GM12874 (cell line): ENCODE measurements around the gene KCTD13.

Experiments used
- TF ChIP-seq, protein P1 (sequence below): IDR thresholded peaks from 2 replicates; pipeline ENCODE4 v1.5.1; 2011; ENCODE audit warnings: low read depth, mild to moderate bottlenecking, control low read depth, low read length, moderate library complexity; ENCODE audit not compliant: insufficient read depth

KCTD13 gene

GRCh38 chr16:29900888-29901606, 25.0 kb downstream of the KCTD13 start:
- TF ChIP-seq, protein P1, sequence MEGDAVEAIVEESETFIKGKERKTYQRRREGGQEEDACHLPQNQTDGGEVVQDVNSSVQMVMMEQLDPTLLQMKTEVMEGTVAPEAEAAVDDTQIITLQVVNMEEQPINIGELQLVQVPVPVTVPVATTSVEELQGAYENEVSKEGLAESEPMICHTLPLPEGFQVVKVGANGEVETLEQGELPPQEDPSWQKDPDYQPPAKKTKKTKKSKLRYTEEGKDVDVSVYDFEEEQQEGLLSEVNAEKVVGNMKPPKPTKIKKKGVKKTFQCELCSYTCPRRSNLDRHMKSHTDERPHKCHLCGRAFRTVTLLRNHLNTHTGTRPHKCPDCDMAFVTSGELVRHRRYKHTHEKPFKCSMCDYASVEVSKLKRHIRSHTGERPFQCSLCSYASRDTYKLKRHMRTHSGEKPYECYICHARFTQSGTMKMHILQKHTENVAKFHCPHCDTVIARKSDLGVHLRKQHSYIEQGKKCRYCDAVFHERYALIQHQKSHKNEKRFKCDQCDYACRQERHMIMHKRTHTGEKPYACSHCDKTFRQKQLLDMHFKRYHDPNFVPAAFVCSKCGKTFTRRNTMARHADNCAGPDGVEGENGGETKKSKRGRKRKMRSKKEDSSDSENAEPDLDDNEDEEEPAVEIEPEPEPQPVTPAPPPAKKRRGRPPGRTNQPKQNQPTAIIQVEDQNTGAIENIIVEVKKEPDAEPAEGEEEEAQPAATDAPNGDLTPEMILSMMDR: no peak

DNA sequence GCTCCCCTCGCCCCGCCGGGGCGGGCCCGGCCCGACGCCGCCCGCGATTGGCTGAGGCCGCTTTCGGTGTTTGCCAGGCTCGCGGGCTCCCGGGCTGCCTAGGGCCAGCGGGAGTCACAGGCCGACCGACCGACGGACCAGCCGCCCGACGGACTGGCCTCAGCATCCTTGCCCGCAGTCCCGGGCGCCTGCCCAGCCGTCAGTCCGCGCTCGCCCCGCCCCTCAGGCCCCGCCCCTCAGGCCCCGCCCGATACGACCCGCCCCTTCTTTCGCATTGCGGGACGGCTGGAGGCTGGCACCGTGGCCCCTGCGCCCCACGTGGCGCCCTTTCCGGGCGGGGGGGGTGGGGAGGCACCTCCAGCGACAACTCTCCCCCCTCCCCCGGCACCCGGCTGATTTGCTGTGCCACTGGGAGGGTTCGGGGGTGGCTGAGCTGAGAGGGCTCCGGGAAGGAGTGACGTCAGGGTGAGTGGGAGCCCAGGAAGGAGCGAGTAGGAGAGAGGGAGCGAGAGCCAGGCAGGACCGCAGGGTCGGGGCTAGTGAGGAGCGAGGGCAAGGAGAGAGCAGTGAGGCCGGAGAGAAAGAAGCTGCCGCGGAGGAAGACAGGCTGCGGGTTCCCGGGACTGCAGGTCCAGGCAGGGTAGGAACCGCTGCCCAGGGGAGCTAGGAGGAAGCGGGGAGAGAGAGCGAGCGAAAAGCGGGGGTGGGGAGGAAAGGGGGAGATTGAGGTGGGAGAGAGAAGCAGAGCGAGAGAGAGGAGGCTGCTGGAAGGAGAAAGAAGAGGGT, 25.7 kb downstream of the KCTD13 start, which contains the start of gene ASPHD1:
Gene ASPHD1 (plus strand): TSS at position 387 of the 786 bp plus-strand sequence. CDS start 484 bp downstream, outside the sequence.
- TF ChIP-seq, protein P1: no peak

DNA sequence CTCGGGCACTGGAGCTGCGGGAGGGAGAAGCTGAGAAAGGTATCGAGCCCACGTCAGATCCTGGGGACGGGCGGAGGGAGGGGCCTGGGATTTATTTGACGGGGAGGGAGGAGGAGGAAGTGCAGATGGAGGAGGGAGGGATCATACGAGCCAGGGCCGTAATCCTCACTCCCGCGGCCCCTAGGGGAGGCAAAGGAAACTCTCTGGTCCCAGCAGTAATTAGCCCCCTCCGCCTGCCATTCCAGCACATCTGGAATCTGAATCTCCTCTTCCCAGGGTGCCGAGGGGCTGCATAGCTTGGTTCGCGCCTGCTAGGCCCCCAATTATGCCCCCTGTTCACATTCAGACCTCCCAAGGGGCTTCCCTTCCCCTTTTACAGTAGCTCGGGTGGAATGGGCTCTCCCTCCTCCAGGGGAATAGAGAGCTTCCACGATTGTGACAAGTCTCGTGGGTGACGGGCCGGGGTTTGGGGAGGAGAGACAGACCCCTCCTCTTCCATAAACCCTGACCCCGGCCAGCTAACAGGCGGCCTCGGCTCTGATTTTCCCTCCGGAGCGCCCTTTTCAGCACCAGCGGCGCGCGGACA, 26.4 kb downstream of the KCTD13 start, which contains the start of gene SEZ6L2:
Gene SEZ6L2 (minus strand): TSS at position 35 of the 586 bp plus-strand sequence. CDS start 531 bp downstream, outside the sequence.
- TF ChIP-seq, protein P1: no peak

- TF ChIP-seq, protein P1: no peak
Measured at GRCh38 chr16:29898804-29899515, 27.1 kb downstream of the KCTD13 start.

- TF ChIP-seq, protein P1: no peak
Measured at GRCh38 chr16:29898135-29898803, 27.8 kb downstream of the KCTD13 start.

DNA sequence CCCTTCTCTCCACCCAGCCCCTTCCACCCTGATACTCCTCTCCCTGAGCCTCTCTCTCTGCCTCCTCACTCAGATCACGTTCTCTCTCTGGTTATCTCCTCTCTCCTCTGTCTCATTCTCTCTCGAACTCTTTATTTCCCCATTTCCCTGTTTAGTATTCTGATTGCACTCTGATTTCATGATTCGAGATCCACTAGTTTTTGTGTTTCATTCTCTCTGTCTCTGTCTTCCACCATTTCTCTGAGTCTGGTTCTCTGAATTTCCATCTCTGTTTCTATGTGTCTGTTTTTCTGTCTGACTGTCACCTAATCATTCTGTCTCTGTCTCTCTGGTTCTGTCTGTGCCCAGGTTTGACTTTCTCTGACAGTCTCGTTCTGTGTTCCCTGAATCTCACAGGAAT, 28.7 kb downstream of the KCTD13 start:
- TF ChIP-seq, protein P1: no peak
